Liver (tissue), 9 donors: ENCODE results near the gene IL1R2. TPM values are rescaled to one million over a fixed set of nuclear protein-coding genes. Genes with fewer than 3 reads are reported as not detected.

Experiments
- DNase-seq: peaks from one replicate; pipeline ENCODE4 v3.0.0-alpha.2; 2017; ENCODE audit warnings: low spot score
- H3K27ac ChIP-seq, 2 donors: one replicate each; pipeline ENCODE4 v1.7.0; 2013; ENCODE audit warnings: inconsistent platforms in 2 of 2, low read length in 2 of 2, control low read depth in 1 of 2, low read depth in 1 of 2, mild to moderate bottlenecking in 1 of 2
- H3K27me3 ChIP-seq, 4 donors: one replicate each; pipeline versions ENCODE4 v1.6.1 to v1.7.0; 2013; ENCODE audit warnings: low read length in 3 of 4, inconsistent platforms in 1 of 4, mild to moderate bottlenecking in 1 of 4, moderate library complexity in 1 of 4; ENCODE audit not compliant: control insufficient read depth in 4 of 4, insufficient read depth in 4 of 4
- H3K36me3 ChIP-seq, 4 donors: one replicate each; pipeline versions ENCODE4 v1.6.1 to v1.7.0; 2013; ENCODE audit warnings: low read length in 3 of 4, mild to moderate bottlenecking in 3 of 4, low read depth in 1 of 4, moderate library complexity in 1 of 4; ENCODE audit not compliant: control insufficient read depth in 4 of 4, insufficient read depth in 3 of 4
- H3K4me1 ChIP-seq, 4 donors: one replicate each; pipeline versions ENCODE4 v1.6.1 to v1.7.0; 2013; ENCODE audit warnings: low read length in 3 of 4, mild to moderate bottlenecking in 3 of 4, moderate library complexity in 1 of 4; ENCODE audit not compliant: control insufficient read depth in 4 of 4, insufficient read depth in 4 of 4
- H3K4me3 ChIP-seq, 3 donors: one replicate each; pipeline versions ENCODE4 v1.6.1 to v1.7.0; 2013; ENCODE audit warnings: low read length in 3 of 3, control low read depth in 1 of 3, low read depth in 1 of 3, mild to moderate bottlenecking in 1 of 3
- H3K9ac ChIP-seq, 2 donors: one replicate each; pipeline ENCODE4 v1.7.0; 2013; ENCODE audit warnings: low read length in 2 of 2, mild to moderate bottlenecking in 2 of 2, moderate library complexity in 2 of 2, control low read depth in 1 of 2, low read depth in 1 of 2
- H3K9me3 ChIP-seq, 4 donors: one replicate each; pipeline versions ENCODE4 v1.6.1 to v1.7.0; 2013; ENCODE audit warnings: low read length in 3 of 4; ENCODE audit not compliant: control insufficient read depth in 4 of 4
- ATF3 ChIP-seq: IDR thresholded peaks from 2 replicates; pipeline ENCODE4 v1.6.1; 2016; ENCODE audit warnings: antibody characterized with exemption
- CTCF ChIP-seq: fragments of 150-350 bp; IDR thresholded peaks from 2 replicates; pipeline ENCODE4 v1.5.1; 2017; ENCODE audit warnings: improper control_type of control experiment, low read depth, low read length; ENCODE audit not compliant: missing input control
- EGR1 ChIP-seq, 2 donors: IDR thresholded peaks; 2 replicates each; pipeline ENCODE4 v1.6.1; 2016 to 2018; ENCODE audit warnings: antibody characterized with exemption in 2 of 2, low read depth in 2 of 2
- FOXA1 ChIP-seq: IDR thresholded peaks from 2 replicates; pipeline ENCODE4 v1.6.1; 2016; ENCODE audit warnings: antibody characterized with exemption
- FOXA2 ChIP-seq: IDR thresholded peaks from 2 replicates; pipeline ENCODE4 v1.6.1; 2016; ENCODE audit warnings: antibody characterized with exemption
- GABPA ChIP-seq, 2 donors: IDR thresholded peaks in 1 of 2; conservative IDR thresholded peaks in 1 of 2; 2 replicates each; pipeline ENCODE4 v1.6.1; 2016; ENCODE audit warnings: antibody characterized with exemption in 2 of 2, mild to moderate bottlenecking in 1 of 2, moderate library complexity in 1 of 2
- HNF4A ChIP-seq, 2 donors: conservative IDR thresholded peaks; 2 replicates each; pipeline ENCODE4 v1.6.1; 2016; ENCODE audit warnings: antibody characterized with exemption in 2 of 2, mild to moderate bottlenecking in 2 of 2
- HNF4G ChIP-seq: IDR thresholded peaks from 2 replicates; pipeline ENCODE4 v1.6.1; 2016; ENCODE audit warnings: antibody characterized with exemption
- JUND ChIP-seq, 2 donors: IDR thresholded peaks; 2 replicates each; pipeline ENCODE4 v1.6.1; 2016; ENCODE audit warnings: antibody characterized with exemption in 2 of 2
- RAD21 ChIP-seq, 2 donors: IDR thresholded peaks; 2 replicates each; pipeline ENCODE4 v1.6.1; 2016; ENCODE audit warnings: antibody characterized with exemption in 2 of 2, mild to moderate bottlenecking in 2 of 2
- REST ChIP-seq: IDR thresholded peaks from 2 replicates; pipeline ENCODE4 v1.6.1; 2016; ENCODE audit warnings: antibody characterized with exemption, mild to moderate bottlenecking
- RXRA ChIP-seq, 2 donors: IDR thresholded peaks; 2 replicates each; pipeline ENCODE4 v1.6.1; 2017 to 2018; ENCODE audit warnings: antibody characterized with exemption in 2 of 2, mild to moderate bottlenecking in 1 of 2
- SP1 ChIP-seq: IDR thresholded peaks from 2 replicates; pipeline ENCODE4 v1.6.1; 2018; ENCODE audit warnings: antibody characterized with exemption, mild to moderate bottlenecking
- YY1 ChIP-seq: IDR thresholded peaks from 2 replicates; pipeline ENCODE4 v1.6.1; 2016; ENCODE audit warnings: antibody characterized with exemption, mild to moderate bottlenecking
- ZBTB33 ChIP-seq: IDR thresholded peaks from 2 replicates; pipeline ENCODE4 v1.6.1; 2016; ENCODE audit warnings: antibody characterized with exemption
- WGBS: extraction: QIAGEN DNeasy Blood & Tissue Kit; methylation state at CpG from one replicate; pipeline ENCODE4 v1.1.7; 2013; 5-methylcytosine and 5-hydroxymethylcytosine counted together
- polyA plus RNA-seq, 2 donors: library from polyadenylated mRNA; stranded (reverse) in 1 of 2; unstranded in 1 of 2; fragments of 200-250 nt in 1 of 2; fragments of >200 nt in 1 of 2; fragmentation: Nextera tagmentation in 1 of 2; extraction: Ambion mirVana in 1 of 2; gene quantifications; one replicate each; pipeline versions ENCODE4 v1.2.1 to v1.2.3, GENCODE V29; 2013 to 2015
- total RNA-seq, 2 donors: library from RNA; depleted of rRNA; stranded (reverse); fragments of >200 nt; gene quantifications; one replicate each; pipeline ENCODE4 v1.2.3, GENCODE V29; 2014
- donor health status: healthy.
- donor health status: healthy.
- donor health status: healthy.
- donor health status: healthy.
- donor health status: healthy.

Gene IL1R2
- total and polyA plus RNA-seq, 4 donors: 3.7 to 28.2 (median 7.3) TPM

GRCh38 chr2:102005989-102006885 is 14.5 kb downstream of the IL1R2 start:
- DNase-seq: peak; percentile 40
- Histone ChIP-seq H3K4me1 (peaks cover 0 to 10% (median 4%) of the 10 kb centered on the region in 4 donors), H3K9me3 (no peaks in the 10 kb centered on the region), H3K36me3 (no peaks in the 10 kb centered on the region), H3K27me3 (no peaks in the 10 kb centered on the region), H3K9ac (no peak overlapping the region), H3K27ac (no peak overlapping the region), H3K4me3 (no peak overlapping the region)
- TF ChIP-seq SP1: no peak
- TF ChIP-seq GABPA (IDR thresholded peaks at IDR 0.05 in 1 of 2, conservative IDR thresholded peaks at IDR 0.05 in 1 of 2): no peak
- TF ChIP-seq HNF4A (conservative IDR thresholded peaks at IDR 0.05): peak; percentile 29 to 50
- TF ChIP-seq CTCF: peak; percentile 68
- peak; percentile 86 to 88 for TF ChIP-seq RAD21 (IDR thresholded peaks at IDR 0.05)
- 53% methylated on average over 15 of the region's 15 CpGs for WGBS

GRCh38 chr2:102006886-102007278 is 15.1 kb downstream of the IL1R2 start:
- Histone ChIP-seq H3K27me3 (no peaks in the 10 kb centered on the region), H3K9ac (no peak overlapping the region), H3K9me3 (no peaks in the 10 kb centered on the region), H3K4me3 (no peak overlapping the region), H3K4me1 (peaks cover 0 to 10% (median 4%) of the 10 kb centered on the region in 4 donors), H3K36me3 (no peaks in the 10 kb centered on the region), H3K27ac (no peak overlapping the region)
- TF ChIP-seq JUND (IDR thresholded peaks at IDR 0.05): no peak
- TF ChIP-seq RXRA (IDR thresholded peaks at IDR 0.05): no peak
- no peak for TF ChIP-seq FOXA2
- TF ChIP-seq REST: no peak
- no peak for TF ChIP-seq HNF4A (conservative IDR thresholded peaks at IDR 0.05)
- no peak for TF ChIP-seq EGR1 (IDR thresholded peaks at IDR 0.05; ENCODE audit: low read depth in 2 of 2)
- TF ChIP-seq ATF3: no peak
- TF ChIP-seq FOXA1: no peak
- no peak for TF ChIP-seq YY1
- no peak for TF ChIP-seq HNF4G
- no peak for TF ChIP-seq RAD21 (IDR thresholded peaks at IDR 0.05)
- TF ChIP-seq CTCF: no peak
- TF ChIP-seq ZBTB33: no peak
- no peak for TF ChIP-seq SP1
- TF ChIP-seq GABPA (IDR thresholded peaks at IDR 0.05 in 1 of 2, conservative IDR thresholded peaks at IDR 0.05 in 1 of 2): no peak
- DNase-seq: no peak
- WGBS: 80% methylated on average over 11 of the region's 11 CpGs
